Endothelial cell of umbilical vein (primary cell): ENCODE data around the gene ANGPTL3. TPM values are rescaled to one million over a fixed set of nuclear protein-coding genes. Genes with fewer than 3 reads are reported as not detected.

Experiments
- BruUV-seq: library from RNA; stranded (reverse); fragments of 400-500 nt; replicated peaks from 2 replicates; lab custom pipeline; 2021; lab: Mats Ljungman, UMichigan
- CTCF ChIA-PET: fragments of 300-600, 350-600 bp; sonication (Branson Sonifier 250); formaldehyde crosslinking; loops from one replicate; lab custom pipeline; 2021; ENCODE audit warnings: antibody characterized with exemption, inconsistent platforms; lab: Charles Lee
- POLR2A ChIA-PET: fragments of 300-600, 350-600 bp; sonication (Branson Sonifier 250); formaldehyde crosslinking; loops from one replicate; lab custom pipeline; 2021; ENCODE audit warnings: antibody characterized with exemption, inconsistent platforms; lab: Charles Lee
- DNase-seq: peaks from one replicate; pipeline ENCODE4 v3.0.0-alpha.2; 2011; ENCODE audit warnings: low read depth, low spot score
- FAIRE-seq: peaks from 2 replicates; lab custom pipeline; 2011; peaks lifted over from hg19 to GRCh38; lab: Jason Lieb, UNC
- H2AFZ ChIP-seq: 2 replicates; pipeline ENCODE4 v1.6.0; 2012; ENCODE audit warnings: low read depth, low read length, control low read depth, inconsistent platforms
- H3K27ac ChIP-seq: 2 replicates; pipeline ENCODE4 v1.5.1; 2011; ENCODE audit warnings: low read depth, mild to moderate bottlenecking, control low read depth, low read length, moderate library complexity; ENCODE audit not compliant: insufficient read depth
- H3K27me3 ChIP-seq, 2 experiments: 2 replicates each; pipeline versions ENCODE4 v1.6.0 to v1.6.1; 2011; ENCODE audit warnings: low read length in 2 of 2, mixed read lengths in 1 of 2; ENCODE audit not compliant: control insufficient read depth in 2 of 2, insufficient read depth in 2 of 2
- H3K36me3 ChIP-seq, 2 experiments: 2 replicates in 1 of 2; 3 replicates in 1 of 2; pipeline ENCODE4 v1.5.1; 2011; ENCODE audit warnings: low read length in 2 of 2, mild to moderate bottlenecking in 1 of 2, moderate library complexity in 1 of 2; ENCODE audit not compliant: control insufficient read depth in 2 of 2, insufficient read depth in 2 of 2; ENCODE audit errors: extremely low read depth in 1 of 2
- H3K4me1 ChIP-seq: 3 replicates; pipeline ENCODE4 v1.5.1; 2011; ENCODE audit warnings: mild to moderate bottlenecking, low read length; ENCODE audit not compliant: control insufficient read depth, insufficient read depth; ENCODE audit errors: extremely low read depth
- H3K4me2 ChIP-seq: 2 replicates; pipeline ENCODE4 v1.6.1; 2011; ENCODE audit warnings: low read length, control low read depth, mixed read lengths; ENCODE audit not compliant: insufficient read depth
- H3K4me3 ChIP-seq, 3 experiments: fragments of 200-600 bp in 1 of 3; sonication (generic), shearing (Covaris generic) in 1 of 3; replicated peaks in 1 of 3; 2 replicates each; pipeline ENCODE4 v1.5.1; 2011 to 2016; ENCODE audit warnings: control low read depth in 3 of 3, low read length in 3 of 3, mild to moderate bottlenecking in 2 of 3, inconsistent platforms in 1 of 3, low read depth in 1 of 3, moderate library complexity in 1 of 3; ENCODE audit not compliant: insufficient read depth in 1 of 3
- H3K79me2 ChIP-seq: 2 replicates; pipeline ENCODE4 v1.6.0; 2012; ENCODE audit warnings: low read length, inconsistent platforms; ENCODE audit not compliant: control insufficient read depth, insufficient read depth
- H3K9ac ChIP-seq: replicated peaks from 2 replicates; pipeline ENCODE3; 2011; ENCODE audit warnings: low read length, control low read depth; ENCODE audit not compliant: insufficient read depth; ENCODE audit errors: extremely low read depth
- H3K9me1 ChIP-seq: replicated peaks from 3 replicates; pipeline ENCODE4 v1.6.0; 2011; ENCODE audit warnings: mild to moderate bottlenecking, low read length; ENCODE audit not compliant: control insufficient read depth, insufficient read depth; ENCODE audit errors: extremely low read depth
- H3K9me3 ChIP-seq: replicated peaks from 2 replicates; pipeline ENCODE4 v1.5.1; 2012; ENCODE audit warnings: low read length, inconsistent platforms; ENCODE audit not compliant: control insufficient read depth, insufficient read depth
- H4K20me1 ChIP-seq: replicated peaks from 2 replicates; pipeline ENCODE3; 2011; ENCODE audit warnings: mild to moderate bottlenecking, low read length; ENCODE audit not compliant: control insufficient read depth, insufficient read depth; ENCODE audit errors: extremely low read depth
- CTCF ChIP-seq, 2 donors: IDR thresholded peaks; 1 replicate in 1 of 2; 2 replicates in 1 of 2; pipeline ENCODE4 v1.5.1; 2011; ENCODE audit warnings: low read length in 2 of 2, mild to moderate bottlenecking in 2 of 2, moderate library complexity in 2 of 2, control low read depth in 1 of 2, inconsistent platforms in 1 of 2, low read depth in 1 of 2; ENCODE audit not compliant: insufficient read depth in 1 of 2; ENCODE audit errors: extremely low read depth in 1 of 2
- EZH2 ChIP-seq: IDR thresholded peaks from 2 replicates; pipeline ENCODE4 v1.6.1; 2012; ENCODE audit warnings: borderline replicate concordance, low read depth, mild to moderate bottlenecking, moderate library complexity, low read length, inconsistent platforms; ENCODE audit not compliant: severe bottlenecking
- FOS ChIP-seq: IDR thresholded peaks from 2 replicates; pipeline ENCODE4 v1.6.1; 2011; ENCODE audit warnings: mild to moderate bottlenecking, low read length, moderate library complexity, borderline replicate concordance; ENCODE audit not compliant: insufficient read depth
- GATA2 ChIP-seq: IDR thresholded peaks from 2 replicates; pipeline ENCODE4 v1.7.0; 2011; ENCODE audit warnings: low read depth, mild to moderate bottlenecking, moderate library complexity, mixed read lengths, low read length; ENCODE audit not compliant: insufficient read length, insufficient read depth
- JUN ChIP-seq: IDR thresholded peaks from 2 replicates; pipeline ENCODE4 v1.6.1; 2011; ENCODE audit warnings: borderline replicate concordance, low read depth; ENCODE audit not compliant: insufficient read length, insufficient read depth
- MAX ChIP-seq: IDR thresholded peaks from 2 replicates; pipeline ENCODE4 v1.6.1; 2011; ENCODE audit not compliant: insufficient read depth, insufficient read length
- MYC ChIP-seq: IDR thresholded peaks from one replicate; pipeline ENCODE4 v1.6.1; 2011; ENCODE audit warnings: mild to moderate bottlenecking, low read depth, low read length
- POLR2A ChIP-seq: IDR thresholded peaks from 2 replicates; pipeline ENCODE4 v1.6.1; 2012; ENCODE audit warnings: low read depth, mild to moderate bottlenecking, control low read depth, low read length
- POLR2AphosphoS5 ChIP-seq: IDR thresholded peaks from 2 replicates; pipeline ENCODE4 v1.6.1; 2012; ENCODE audit warnings: low read depth, mild to moderate bottlenecking, control low read depth, low read length, moderate library complexity; ENCODE audit not compliant: insufficient read depth
- dilution Hi-C: fragments of 300-500 bp; cut with MboI; formaldehyde crosslinking; loops from one replicate; pipeline ENCODE4 v1.15.0; 2019; ENCODE audit warnings: low sequenced_read_pairs; ENCODE audit not compliant: extremely low pct_ligation_motif_present
- intact Hi-C: fragments of 100-400 bp; cut with micrococcal nuclease; formaldehyde crosslinking; loops from one replicate; pipeline ENCODE4 v1.10.0; 2022
- polyA plus RNA-seq, 4 experiments: library from polyadenylated mRNA; depleted of rRNA in 3 of 4; stranded (reverse) in 3 of 4; unstranded in 1 of 4; fragments of >200 nt; gene quantifications; 2 replicates each; pipeline versions ENCODE4 v1.2.1 to v1.2.3, GENCODE V29; 2011 to 2012; ENCODE audit warnings: missing spikeins in 1 of 4
- total RNA-seq: library from RNA; stranded (reverse); gene quantifications from 2 replicates; pipeline ENCODE4 v1.2.3, GENCODE V29; 2021

ANGPTL3 gene
- total and polyA plus RNA-seq, 2 donors (not counting 3 experiments of a cell fraction or from before 2014, with no cell fraction given) = not detected

- H3K36me3 ChIP-seq = no peaks in the 10 kb centered on the region
- FAIRE-seq (no peak), DNase-seq (no peak)
- no peak overlapping the region for H2AFZ ChIP-seq
- dilution Hi-C loops = no loop called here
- no peaks in the 10 kb centered on the region for H4K20me1 ChIP-seq
- no peak overlapping the region for H3K4me3 ChIP-seq
- BruUV-seq = no TSS peak
- H3K9me3 ChIP-seq = no peaks in the 10 kb centered on the region
- no peaks in the 10 kb centered on the region for H3K79me2 ChIP-seq
- H3K27me3 ChIP-seq = no peaks in the 10 kb centered on the region
- H3K4me2 ChIP-seq = no peak overlapping the region
- H3K4me1 ChIP-seq = no peaks in the 10 kb centered on the region
- no peaks in the 10 kb centered on the region for H3K9me1 ChIP-seq
- no peak overlapping the region for H3K27ac ChIP-seq
- ChIA-PET POLR2A (no interaction called here), CTCF (interaction anchor here (0.9 kb wide), 1 partner anchor 270 kb away, joined by 3 read pairs; no protein-coding TSS in a partner anchor)
- TF ChIP-seq EZH2 = no peak
- no peak for TF ChIP-seq MYC
- TF ChIP-seq POLR2AphosphoS5 = no peak
- TF ChIP-seq CTCF (IDR thresholded peaks at IDR 0.05; ENCODE audit: extremely low read depth in 1 of 2, insufficient read depth in 1 of 2, low read depth in 1 of 2, low read length in 2 of 2) = no peak
- no peak for TF ChIP-seq GATA2
- TF ChIP-seq POLR2A = no peak
- TF ChIP-seq MAX = no peak
- no peak for TF ChIP-seq JUN
- TF ChIP-seq FOS = no peak
- intact Hi-C loops = no loop called here
- H3K9ac ChIP-seq = no peak overlapping the region
These were observed 16.0 kb downstream of the ANGPTL3 start for GRCh38 chr1:62613325-62613727.
